Thoracic aorta (tissue), 2 donors: ENCODE measurements around the gene ZFYVE9. TPM values are rescaled to one million over a fixed set of nuclear protein-coding genes. Genes with fewer than 3 reads are reported as not detected.

Experiments
- ATAC-seq: fragments of 150-250 bp; one replicate; pipeline ENCODE4 v1.8.0; 2017; ENCODE audit warnings: low read depth; ENCODE audit not compliant: insufficient number of reproducible peaks, low FRiP score
- DNase-seq: peaks from one replicate; pipeline ENCODE4 v3.0.0-alpha.2; 2020; ENCODE audit warnings: low spot score
- H3K27ac ChIP-seq, 2 donors: fragments of 200-600 bp; sonication (generic); 1 replicate in 1 of 2; 2 replicates in 1 of 2; pipeline ENCODE4 v1.5.1; 2016; ENCODE audit warnings: mild to moderate bottlenecking in 2 of 2, moderate library complexity in 2 of 2
- H3K27me3 ChIP-seq: fragments of 200-600 bp; sonication (generic); replicated peaks from 2 replicates; pipeline ENCODE4 v1.6.0; 2016; ENCODE audit warnings: mild to moderate bottlenecking; ENCODE audit not compliant: insufficient read depth
- H3K36me3 ChIP-seq: fragments of 200-600 bp; sonication (generic); one replicate; pipeline ENCODE4 v1.5.1; 2016
- H3K4me1 ChIP-seq, 2 donors: fragments of 200-600 bp; sonication (generic); 1 replicate in 1 of 2; 2 replicates in 1 of 2; pipeline versions ENCODE4 v1.5.1 to v1.6.0; 2016; ENCODE audit warnings: low read depth in 2 of 2, mild to moderate bottlenecking in 1 of 2; ENCODE audit not compliant: control insufficient read depth in 1 of 2
- H3K4me3 ChIP-seq: fragments of 200-600 bp; sonication (generic); 2 replicates; pipeline ENCODE4 v1.5.1; 2016; ENCODE audit warnings: mild to moderate bottlenecking
- H3K9me3 ChIP-seq: fragments of 200-600 bp; sonication (generic); 2 replicates; pipeline ENCODE4 v1.5.1; 2016
- CTCF ChIP-seq: fragments of 200-600 bp; sonication (generic); IDR thresholded peaks from one replicate; pipeline ENCODE4 v1.5.1; 2019; ENCODE audit warnings: antibody characterized with exemption
- total RNA-seq, 2 donors: library from RNA; depleted of rRNA; stranded (reverse); fragments of >200 nt; gene quantifications; one replicate each; pipeline versions ENCODE4 v1.1.0 to v1.2.3, GENCODE V29; 2016

The ZFYVE9 gene
- total RNA-seq, 2 donors from 2014 or later: 29.6 to 45.9 TPM

GRCh38 chr1:52152572-52152971 lies 10.7 kb downstream of the ZFYVE9 start:
- Histone ChIP-seq H3K4me1 (peaks cover 18 to 57% of the 10 kb centered on the region in 2 donors), H3K9me3 (no peaks in the 10 kb centered on the region), H3K27ac (no peak overlapping the region), H3K27me3 (no peaks in the 10 kb centered on the region), H3K4me3 (no peak overlapping the region), H3K36me3 (no peaks in the 10 kb centered on the region)
- DNase-seq (no peak), ATAC-seq (no peak)
- no peak for TF ChIP-seq CTCF

- Histone ChIP-seq H3K27ac (no peak overlapping the region), H3K36me3 (no peaks in the 10 kb centered on the region), H3K4me1 (peaks cover 18 to 57% of the 10 kb centered on the region in 2 donors), H3K27me3 (no peaks in the 10 kb centered on the region), H3K4me3 (no peak overlapping the region), H3K9me3 (no peaks in the 10 kb centered on the region)
- no peak for TF ChIP-seq CTCF
- no peak for DNase-seq
- no peak for ATAC-seq
These were observed 11.1 kb downstream of the ZFYVE9 start for GRCh38 chr1:52153010-52153409.

GRCh38 chr1:52153898-52154297 lies 12.0 kb downstream of the ZFYVE9 start:
- Histone ChIP-seq H3K9me3 (no peaks in the 10 kb centered on the region), H3K36me3 (no peaks in the 10 kb centered on the region), H3K27me3 (no peaks in the 10 kb centered on the region), H3K4me1 (peaks cover 18 to 60% of the 10 kb centered on the region in 2 donors), H3K27ac (no peak overlapping the region), H3K4me3 (no peak overlapping the region)
- DNase-seq (no peak), ATAC-seq (no peak)
- no peak for TF ChIP-seq CTCF

GRCh38 chr1:52156460-52156859 lies 14.6 kb downstream of the ZFYVE9 start:
- Histone ChIP-seq H3K9me3 (no peaks in the 10 kb centered on the region), H3K27ac (no peak overlapping the region), H3K4me3 (no peak overlapping the region), H3K4me1 (peaks cover 12 to 42% of the 10 kb centered on the region in 2 donors), H3K36me3 (no peaks in the 10 kb centered on the region), H3K27me3 (no peaks in the 10 kb centered on the region)
- DNase-seq: no peak
- ATAC-seq: no peak
- no peak for TF ChIP-seq CTCF

GRCh38 chr1:52157582-52157981 lies 15.7 kb downstream of the ZFYVE9 start:
- Histone ChIP-seq H3K27me3 (no peaks in the 10 kb centered on the region), H3K9me3 (no peaks in the 10 kb centered on the region), H3K4me3 (no peak overlapping the region), H3K27ac (no peak overlapping the region), H3K36me3 (no peaks in the 10 kb centered on the region), H3K4me1 (peaks cover 12 to 37% of the 10 kb centered on the region in 2 donors)
- TF ChIP-seq CTCF: no peak
- no peak for ATAC-seq
- DNase-seq: no peak
